HepG2 (cell line): Measurements from ENCODE around the gene FBXO2. TPM values are rescaled to one million over a fixed set of nuclear protein-coding genes. Genes with fewer than 3 reads are reported as not detected.

Experiments
- ATAC-seq: fragments of 200-7000 bp; cut with Tn5 transposase; 3 replicates; pipeline ENCODE4 v1.9.1; 2020; ENCODE audit warnings: mild to moderate bottlenecking, moderate library complexity
- BruUV-seq: library from RNA; stranded (reverse); fragments of 400-500 nt; replicated peaks from 2 replicates; lab custom pipeline; 2021; lab: Mats Ljungman, UMichigan
- CTCF ChIA-PET: fragments of 300-600 bp; formaldehyde crosslinking; extraction: SDS; loops from one replicate; lab custom pipeline; 2021; ENCODE audit warnings: low total read pairs, inconsistent platforms, low intra/inter-chr PET ratio; lab: Yijun Ruan, JAX
- POLR2A ChIA-PET: fragments of 350-600 bp; sonication (Branson Sonifier 250); formaldehyde crosslinking; loops from one replicate; lab custom pipeline; 2020; ENCODE audit warnings: antibody characterized with exemption, inconsistent platforms; lab: Yijun Ruan, JAX
- DNase-seq: peaks from one replicate; pipeline ENCODE4 v3.0.0-alpha.2; 2015; ENCODE audit warnings: low spot score
- FAIRE-seq: peaks from 3 replicates; lab custom pipeline; 2011; peaks lifted over from hg19 to GRCh38; lab: Jason Lieb, UNC
- H2AFZ ChIP-seq: one replicate; pipeline ENCODE4 v1.6.1; 2011; ENCODE audit warnings: low read length, inconsistent platforms
- H3K27ac ChIP-seq: fragments of 300-600 bp; 3 replicates; pipeline ENCODE4 v1.8.0; 2011; ENCODE audit warnings: mixed run types, mild to moderate bottlenecking, mixed read lengths, low read length, inconsistent platforms; ENCODE audit not compliant: insufficient read depth; ENCODE audit errors: extremely low read length
- H3K27me3 ChIP-seq, 2 experiments: fragments of 200-600 bp in 1 of 2; 2 replicates in 1 of 2; 3 replicates in 1 of 2; pipeline versions ENCODE4 v1.6.0 to v1.8.0; 2011; ENCODE audit warnings: low read length in 2 of 2, mild to moderate bottlenecking in 2 of 2, moderate library complexity in 2 of 2, inconsistent platforms in 1 of 2; ENCODE audit not compliant: insufficient read depth in 2 of 2, control insufficient read depth in 1 of 2
- H3K36me3 ChIP-seq, 2 experiments: fragments of 200-600 bp in 1 of 2; replicated peaks in 1 of 2; 2 replicates in 1 of 2; 3 replicates in 1 of 2; pipeline versions ENCODE4 v1.5.1 to v1.8.0; 2011; ENCODE audit warnings: low read length in 2 of 2, inconsistent platforms in 1 of 2; ENCODE audit not compliant: insufficient read depth in 2 of 2, control insufficient read depth in 1 of 2
- H3K4me1 ChIP-seq: 2 replicates; pipeline ENCODE4 v1.5.1; 2012; ENCODE audit warnings: low read length, inconsistent platforms; ENCODE audit not compliant: insufficient read depth
- H3K4me2 ChIP-seq: 2 replicates; pipeline ENCODE4 v1.6.0; 2011; ENCODE audit warnings: low read depth, low read length, inconsistent platforms
- H3K4me3 ChIP-seq, 3 experiments: fragments of 200-600 bp in 1 of 3; sonication (generic), shearing (Covaris generic) in 1 of 3; replicated peaks in 1 of 3; 2 replicates each; pipeline ENCODE4 v1.5.1; 2011 to 2016; ENCODE audit warnings: low read length in 3 of 3, inconsistent platforms in 2 of 3, low read depth in 2 of 3, mild to moderate bottlenecking in 2 of 3, control low read depth in 1 of 3, mixed read lengths in 1 of 3; ENCODE audit not compliant: insufficient read depth in 1 of 3
- H3K79me2 ChIP-seq: one replicate; pipeline ENCODE4 v1.6.1; 2011; ENCODE audit warnings: low read length, inconsistent platforms; ENCODE audit not compliant: insufficient read depth
- H3K9ac ChIP-seq: 2 replicates; pipeline ENCODE4 v1.6.0; 2011; ENCODE audit warnings: mild to moderate bottlenecking, low read depth, low read length, inconsistent platforms; ENCODE audit not compliant: insufficient read depth
- H3K9me3 ChIP-seq: 2 replicates; pipeline ENCODE4 v1.5.1; 2012; ENCODE audit warnings: mild to moderate bottlenecking, low read length
- H4K20me1 ChIP-seq: 2 replicates; pipeline ENCODE4 v1.6.0; 2011; ENCODE audit warnings: inconsistent platforms, mild to moderate bottlenecking, low read length, moderate library complexity; ENCODE audit not compliant: insufficient read depth
- AGO1 ChIP-seq: fragments of 200-400 bp; formaldehyde crosslinking; IDR thresholded peaks from 2 replicates; pipeline ENCODE4 v1.6.1; 2017; ENCODE audit warnings: mild to moderate bottlenecking, low read depth, low read length, moderate library complexity; ENCODE audit not compliant: poor library complexity, severe bottlenecking
- POLR2G ChIP-seq: fragments of 200-400 bp; formaldehyde crosslinking; IDR thresholded peaks from 2 replicates; pipeline ENCODE4 v1.6.1; 2018; ENCODE audit warnings: mild to moderate bottlenecking, low read depth, low read length, moderate library complexity
- RFX1 ChIP-seq: fragments of 450-650 bp; IDR thresholded peaks from 2 replicates; pipeline ENCODE4 v1.6.1; 2017
- RXRB ChIP-seq: IDR thresholded peaks from 2 replicates; pipeline ENCODE4 v1.6.1; 2016; ENCODE audit warnings: borderline replicate concordance, missing genetic modification reagents, missing compliant biosample characterization
- ZNF629 ChIP-seq: sonication (generic); formaldehyde crosslinking; conservative IDR thresholded peaks from 2 replicates; pipeline ENCODE4 v1.5.0; 2020; ENCODE audit warnings: missing genetic modification reagents
- ZNF687 ChIP-seq: sonication (generic); formaldehyde crosslinking; IDR thresholded peaks from 2 replicates; pipeline ENCODE4 v1.5.1; 2020; ENCODE audit warnings: mild to moderate bottlenecking, missing genetic modification reagents, moderate library complexity
- WGBS: methylation state at CpG from one replicate; pipeline ENCODE4 v1.1.6; 2017; ENCODE audit warnings: low lambda C conversion rate; 5-methylcytosine and 5-hydroxymethylcytosine counted together
- in situ Hi-C: cut with HindIII; loops from 2 replicates; pipeline ENCODE4 v1.10.0; 2017; ENCODE audit warnings: low pct_unique_long_range_greater_than_20kb; ENCODE audit not compliant: extremely low pct_ligation_motif_present
- intact Hi-C: fragments of 100-400 bp; cut with micrococcal nuclease; formaldehyde crosslinking; loops from one replicate; pipeline ENCODE4 v1.10.0; 2022; ENCODE audit not compliant: unreplicated experiment
- polyA plus RNA-seq, 8 experiments: library from polyadenylated mRNA; depleted of rRNA in 3 of 8; stranded (reverse) in 7 of 8; unstranded in 1 of 8; fragments of >200 nt; fragmentation: Illumina TruSeq in 4 of 8; extraction: Trizol in 4 of 8; gene quantifications; 2 replicates each; pipeline versions ENCODE4 v1.2.1 to v1.2.3, GENCODE V29; 2011 to 2016; ENCODE audit warnings: low read depth in 4 of 8, missing spikeins in 1 of 8, mixed read lengths in 1 of 8; ENCODE audit not compliant: insufficient read depth in 1 of 8
- total RNA-seq, 5 experiments: library from RNA; depleted of rRNA; stranded (reverse); fragments of >200 nt; fragmentation: Illumina TruSeq; extraction: Trizol; gene quantifications; 2 replicates each; pipeline ENCODE4 v1.2.3, GENCODE V29; 2016; ENCODE audit warnings: low read depth in 1 of 5

The FBXO2 gene
- total and polyA plus RNA-seq, 2 of the 13 experiments (the other 11 are each of a cell fraction or from before 2014, with no cell fraction given): 79.3 to 112 TPM

- FAIRE-seq (no peak), DNase-seq (no peak), ATAC-seq (no peak)
- intact Hi-C loops (no loop called here), in situ Hi-C loops (loop anchor here (5.0 to 25.0 kb wide), 2 partner anchors 162 to 602 kb away; partner anchors contain the start of genes DISP3 and MASP2)
- Histone ChIP-seq H3K27ac (no peak overlapping the region), H4K20me1 (peaks cover 17% of the 10 kb centered on the region; the same call in 1 of the 2 replicates), H3K4me1 (no peaks in the 10 kb centered on the region), H3K79me2 (no peaks in the 10 kb centered on the region), H3K9ac (no peak overlapping the region), H3K4me2 (no peak overlapping the region), H3K9me3 (no peaks in the 10 kb centered on the region), H2AFZ (no peak overlapping the region), H3K27me3 (peaks cover 2 to 20% of the 10 kb centered on the region in 2 experiments; a peak in 3 of 5 replicates), H3K36me3 (no peaks in the 10 kb centered on the region), H3K4me3 (no peak overlapping the region)
- WGBS: 19% methylated on average over 4 of the region's 4 CpGs
- peak; percentile 59; the same call in 1 of the 2 replicates for TF ChIP-seq ZNF629 (CRISPR knock-in tag)
- TF ChIP-seq RXRB (CRISPR knock-in tag): no peak
- peak; percentile 48 for TF ChIP-seq POLR2G
- POLR2A ChIA-PET: no interaction called here
- no TSS peak for BruUV-seq
- CTCF ChIA-PET: no interaction called here
These were observed 14.9 kb downstream of the FBXO2 start for GRCh38 chr1:11639372-11639771.

DNA sequence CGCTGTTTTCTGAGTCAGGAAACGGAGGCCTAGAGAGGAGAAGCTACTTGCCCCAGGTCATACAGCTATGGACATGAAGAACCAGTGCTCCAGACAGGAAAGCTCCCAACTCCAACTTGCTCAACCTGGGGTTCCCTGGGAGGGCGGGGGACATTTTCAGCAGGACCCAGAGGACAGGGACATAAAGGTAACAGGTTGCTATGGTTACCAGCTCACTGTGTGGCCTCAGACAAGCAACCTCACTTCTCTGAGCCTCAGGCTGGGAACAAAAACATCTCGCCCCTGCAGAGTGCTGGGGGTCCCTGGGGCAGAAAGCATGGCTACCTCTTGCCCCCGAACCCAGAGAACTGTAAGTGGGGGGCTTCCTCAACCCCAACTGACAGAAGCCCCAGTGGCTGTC lies 16.1 kb downstream of the FBXO2 start:
- Histone ChIP-seq H3K27me3 (peaks cover 2 to 20% of the 10 kb centered on the region in 2 experiments; a peak in 3 of 5 replicates), H3K9ac (no peak overlapping the region), H3K9me3 (no peaks in the 10 kb centered on the region), H3K36me3 (no peaks in the 10 kb centered on the region), H3K4me1 (no peaks in the 10 kb centered on the region), H3K79me2 (no peaks in the 10 kb centered on the region), H3K4me3 (no peak overlapping the region), H3K27ac (no peak overlapping the region), H2AFZ (no peak overlapping the region), H3K4me2 (no peak overlapping the region), H4K20me1 (peaks cover 17% of the 10 kb centered on the region; the same call in 1 of the 2 replicates)
- FAIRE-seq (no peak), ATAC-seq (no peak), DNase-seq (no peak)
- WGBS: 0% methylated on average over 1 of the region's 5 CpGs
- no TSS peak for BruUV-seq
- ChIA-PET CTCF (no interaction called here), POLR2A (interaction anchor here (1.4 kb wide), 1 partner anchor 15 kb away, joined by 4 read pairs; no protein-coding TSS in a partner anchor)
- TF ChIP-seq ZNF687 (no peak), AGO1 (peak; percentile 43), RFX1 (peak; percentile 31; the same call in 1 of the 2 replicates)
- in situ Hi-C loops (loop anchor here (5.0 to 25.0 kb wide), 2 partner anchors 161 to 601 kb away; partner anchors contain the start of genes DISP3 and MASP2), intact Hi-C loops (no loop called here)
